Activated gamma-delta T cell treated with Interleukin-2 at 50 U/mL for 16 hours (primary cell): ENCODE data around the gene MYCN.
"Not testable (repeated sequence)": the region's sequence is repeated elsewhere in the genome, so short reads cannot be mapped to it uniquely, and the experiment has no call there.

Source experiments
- DNase-seq: peaks from one replicate; pipeline ENCODE4 v3.0.0-alpha.2; 2020

MYCN gene

DNA sequence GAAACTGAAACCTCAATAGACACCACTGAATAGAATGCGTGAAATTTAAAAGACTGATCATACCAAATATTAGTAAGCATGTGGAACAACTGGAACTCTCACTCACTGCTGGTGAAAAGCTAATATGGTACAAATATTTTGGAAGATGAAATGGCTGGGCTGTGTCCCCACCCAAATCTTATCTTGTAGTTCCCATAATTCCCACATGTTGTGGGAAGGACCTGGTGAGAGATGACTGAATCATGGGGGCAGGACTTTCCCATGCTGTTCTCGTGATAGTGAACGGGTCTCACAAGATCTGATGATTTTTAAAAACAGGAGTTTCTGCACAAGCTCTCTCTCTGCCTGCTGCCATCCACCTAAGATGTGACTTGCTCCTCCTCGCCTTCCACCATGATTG is 32.0 kb upstream of the MYCN start:
- DNase-seq = no peak

DNA sequence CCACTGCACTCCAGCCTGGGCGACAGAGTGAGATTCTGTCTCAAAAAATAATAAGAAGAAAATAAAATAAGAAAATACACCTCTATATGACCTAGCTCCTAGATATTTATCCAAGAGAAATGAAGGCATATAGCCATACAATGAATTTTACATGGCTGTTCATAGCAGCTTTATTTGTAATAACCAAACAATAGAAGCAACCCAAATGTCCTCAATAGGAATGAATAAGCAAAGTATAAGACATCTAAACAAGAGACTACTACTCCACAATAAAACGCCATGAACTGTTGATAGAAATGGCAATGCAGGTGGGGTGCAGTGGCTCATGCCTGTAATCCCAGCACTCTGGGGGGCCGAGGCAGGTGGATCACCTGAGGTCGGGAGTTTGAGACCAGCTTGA is 31.2 kb upstream of the MYCN start:
- DNase-seq = no peak

DNA sequence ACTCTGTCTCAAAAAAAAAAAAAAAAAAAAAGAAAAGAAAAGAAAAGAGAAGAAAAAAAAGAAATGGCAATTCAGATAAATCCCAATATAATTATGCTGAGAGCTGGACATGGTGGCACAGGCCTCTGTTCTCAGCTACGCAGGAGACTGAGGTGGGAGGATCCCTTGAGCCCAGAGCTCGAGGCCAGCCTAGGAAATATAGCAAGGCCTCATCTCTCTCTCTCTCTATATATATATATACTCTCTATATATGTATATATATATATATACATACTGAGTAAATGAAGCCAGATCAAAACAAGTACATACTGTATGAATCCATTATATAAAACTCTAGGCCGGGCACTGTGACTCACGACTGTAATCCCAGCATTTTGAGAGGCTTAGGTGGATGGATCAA is 30.6 kb upstream of the MYCN start:
- DNase-seq = no peak

DNA sequence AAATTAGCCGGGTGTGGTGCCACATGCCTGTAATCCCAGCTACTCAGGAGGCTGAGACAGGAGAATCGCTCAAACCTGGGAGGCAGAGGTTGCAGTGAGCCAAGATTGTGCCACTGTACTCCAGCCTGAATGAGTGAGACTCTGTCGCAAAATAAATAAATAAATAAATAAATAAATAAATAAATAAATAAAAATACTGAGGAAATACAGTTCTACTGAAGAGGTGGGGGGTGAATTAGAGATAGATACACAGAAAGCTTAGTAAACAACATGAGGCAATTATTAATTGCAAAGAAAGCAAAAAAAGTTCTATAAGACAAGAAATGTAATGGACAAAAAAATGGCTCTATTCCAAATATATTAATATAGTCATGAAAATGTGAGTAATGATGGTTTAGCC is 29.1 kb upstream of the MYCN start:
- DNase-seq = not testable (repeated sequence)

DNA sequence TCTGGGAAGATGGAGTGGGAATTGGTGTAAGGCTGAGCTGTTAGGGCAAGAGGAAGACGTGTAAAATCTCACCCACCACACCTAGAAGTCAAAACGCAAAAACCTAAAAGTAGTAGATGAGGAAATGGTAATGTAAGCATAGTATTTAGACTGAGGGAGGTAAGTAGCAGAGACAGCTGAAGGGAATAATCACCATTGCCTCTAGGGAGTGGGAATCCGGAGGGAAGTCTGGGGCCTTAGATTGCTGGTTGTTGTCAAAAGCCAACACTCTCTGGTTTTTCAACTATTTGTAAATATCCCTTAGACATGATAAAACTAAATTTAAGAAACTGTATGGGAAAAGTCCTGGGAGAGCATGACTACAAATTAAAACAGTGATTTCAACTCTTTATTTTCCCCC is 28.7 kb upstream of the MYCN start:
- no peak for DNase-seq

DNA sequence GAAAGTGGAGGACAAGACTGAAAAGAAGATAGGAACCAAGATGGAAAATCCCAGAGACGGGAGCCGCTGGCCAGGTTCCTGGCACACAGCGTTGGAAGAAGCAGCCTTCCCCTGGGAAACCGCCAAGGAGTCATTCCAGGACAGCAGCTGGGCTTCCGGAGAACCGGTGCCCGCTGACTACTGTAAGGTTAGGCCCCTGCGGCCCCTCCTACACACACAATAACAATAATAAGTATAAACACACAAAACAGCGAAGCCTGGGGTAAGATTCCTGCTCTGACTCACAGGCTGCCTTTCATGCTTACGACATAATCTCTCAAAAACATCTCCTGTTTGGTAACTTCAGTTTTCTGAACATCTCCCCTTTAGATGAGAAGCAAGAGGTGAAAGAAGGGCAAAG is 28.1 kb upstream of the MYCN start:
- DNase-seq = no peak

DNA sequence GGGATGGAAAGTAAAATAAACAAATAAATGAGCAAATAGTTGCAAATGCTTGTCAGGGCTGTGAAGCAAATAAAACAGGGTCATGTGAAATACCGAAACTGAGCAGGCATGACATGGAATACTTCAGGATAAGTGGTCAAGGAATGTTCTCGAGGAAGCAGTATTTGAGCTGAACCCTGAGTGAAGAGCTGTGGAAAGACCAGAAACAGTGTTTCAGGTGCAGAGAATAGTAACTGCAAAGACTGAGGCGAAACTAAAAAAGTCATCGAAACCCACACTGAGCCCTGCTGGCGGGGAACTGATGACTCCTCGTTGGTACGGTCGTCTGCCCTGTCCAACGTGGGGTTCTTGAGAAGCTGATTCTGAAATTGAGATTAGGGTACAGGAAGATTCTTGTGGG is 27.2 kb upstream of the MYCN start:
- DNase-seq = no peak

DNA sequence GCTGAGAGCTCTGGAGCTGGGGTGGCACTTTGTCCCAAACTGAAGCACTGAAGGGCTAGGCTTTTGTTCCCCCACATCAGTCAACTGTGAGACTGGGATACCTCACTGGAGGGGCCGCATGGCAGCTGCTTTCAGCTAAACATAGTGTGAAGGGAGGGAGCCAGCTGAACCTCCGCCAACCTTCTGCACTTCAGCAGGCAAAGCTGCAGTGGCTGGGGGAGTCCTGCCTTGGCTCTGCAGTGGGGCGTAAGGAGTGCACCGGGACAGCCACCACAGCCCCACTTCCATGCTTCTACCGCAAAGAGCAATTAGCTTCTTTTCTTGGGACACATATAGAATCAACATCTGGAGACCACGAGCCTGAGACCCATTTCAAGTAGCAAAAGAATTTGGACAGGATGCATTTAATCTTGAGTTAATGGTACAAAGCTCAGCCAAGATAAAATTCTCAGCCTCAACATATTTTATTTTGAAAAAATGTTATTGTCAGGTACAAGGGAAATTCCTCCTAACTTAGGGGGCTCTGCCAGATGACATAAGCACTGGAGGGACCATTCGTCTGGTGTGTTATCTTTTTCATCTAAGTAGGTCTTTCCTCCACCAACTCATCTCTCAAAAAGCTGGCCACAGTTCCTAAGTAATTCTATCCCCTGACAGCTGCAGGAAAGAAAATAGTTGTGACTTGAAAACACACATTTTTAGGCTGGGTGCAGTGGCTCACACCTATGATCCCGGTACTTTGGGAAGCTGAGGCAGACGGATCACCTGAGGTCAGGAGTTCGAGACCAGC is 25.6 kb upstream of the MYCN start:
- no peak for DNase-seq

DNA sequence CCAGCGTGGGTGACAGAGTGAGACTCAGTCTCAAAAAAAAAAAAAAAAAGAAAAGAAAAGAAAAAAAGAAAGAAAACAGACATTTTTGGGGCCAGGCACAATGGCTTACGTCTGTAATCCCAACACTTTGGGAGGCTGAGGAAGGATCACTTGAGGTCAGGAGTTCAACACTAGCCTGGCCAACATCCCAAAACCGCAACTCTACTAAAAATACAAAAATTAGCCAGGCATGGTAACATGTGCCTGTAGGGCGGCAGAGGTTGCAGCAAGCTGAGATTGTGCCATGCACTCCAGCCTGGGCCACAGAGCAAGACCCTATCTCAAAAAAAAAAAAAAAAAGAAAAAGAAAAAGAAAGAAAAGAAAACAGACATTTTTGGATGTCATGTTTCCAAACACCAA is 24.8 kb upstream of the MYCN start:
- DNase-seq = not testable (repeated sequence)

DNA sequence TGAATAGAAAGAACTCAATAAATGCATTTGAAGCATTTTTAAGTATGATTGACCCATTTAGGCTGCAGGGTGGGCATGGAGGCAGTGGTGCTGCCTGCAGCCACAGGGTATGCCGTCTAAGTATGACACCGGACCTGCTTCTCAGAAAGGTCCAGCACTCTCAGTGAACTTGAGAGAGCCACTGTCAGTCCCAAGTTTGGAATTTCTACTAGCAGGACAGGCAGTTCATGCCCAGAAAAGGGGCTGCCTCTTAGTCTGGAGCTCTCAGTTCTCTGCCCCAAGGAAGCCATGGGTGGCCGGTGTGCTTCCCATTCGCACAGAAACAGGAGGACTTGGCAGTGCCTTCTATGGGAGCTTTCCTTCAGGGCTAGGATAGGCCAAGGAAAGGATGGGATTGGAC is 24.0 kb upstream of the MYCN start:
- DNase-seq = no peak

DNA sequence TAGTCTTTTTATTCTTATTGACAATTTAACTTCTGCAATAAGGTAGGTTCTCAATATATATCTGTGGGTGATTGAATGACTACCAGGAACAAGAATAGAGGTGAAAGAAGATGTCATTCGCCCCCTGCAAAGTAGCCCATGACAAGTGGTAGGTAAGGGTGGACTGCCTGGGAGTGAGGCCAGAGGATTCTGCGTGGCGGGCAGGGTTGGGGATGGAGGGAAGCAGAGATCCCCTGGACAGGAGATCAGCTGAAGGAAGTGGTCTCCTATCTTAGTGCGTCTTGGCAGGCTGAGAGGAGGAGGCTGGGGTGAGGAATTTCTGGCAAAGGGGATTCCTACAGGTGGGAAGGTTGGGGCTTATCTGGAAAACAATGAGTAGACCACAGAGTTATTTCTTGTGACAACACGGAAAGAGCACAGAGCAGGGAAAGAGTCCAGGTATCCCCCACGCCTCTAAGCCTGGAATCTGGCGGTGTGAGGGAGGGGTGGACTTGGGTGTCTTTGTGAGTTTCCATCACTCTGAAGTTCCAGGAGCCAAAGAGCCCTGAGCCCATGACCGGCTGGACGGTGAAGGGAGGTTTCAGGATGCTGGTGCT is 21.5 kb upstream of the MYCN start:
- DNase-seq = no peak

DNA sequence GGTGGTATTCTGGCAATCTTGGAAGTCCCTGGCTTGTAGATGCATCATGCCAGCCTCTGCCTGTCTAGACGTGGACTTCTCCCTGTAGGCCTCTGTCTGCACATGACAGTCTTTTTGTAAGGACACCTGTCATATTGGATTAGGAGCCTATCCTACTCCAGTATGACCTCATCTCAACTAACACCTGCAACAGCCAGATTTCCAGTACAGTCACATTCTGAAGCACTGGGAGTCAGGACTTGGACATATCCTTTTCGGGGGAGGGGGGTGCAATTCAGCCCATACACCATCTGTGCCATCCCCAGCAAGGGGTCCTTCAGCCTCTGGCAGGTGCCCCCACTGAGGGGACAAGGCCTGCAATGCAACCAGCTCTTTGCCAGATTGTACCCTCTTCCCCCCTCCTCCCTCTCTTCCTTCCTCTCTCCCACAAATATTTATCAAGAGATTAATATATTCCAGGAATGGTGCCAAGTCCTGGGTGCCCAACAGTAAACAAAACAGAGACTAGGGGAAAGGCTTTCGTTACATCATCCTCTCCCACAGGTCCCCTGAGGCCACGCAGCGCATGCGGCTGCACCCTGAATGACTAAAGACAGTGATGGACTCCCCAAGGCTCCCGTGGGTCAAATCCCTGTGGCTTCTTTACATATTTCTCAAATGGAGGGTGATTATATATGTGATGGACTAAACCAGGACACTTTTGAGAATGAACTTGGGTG is 20.5 kb upstream of the MYCN start:
- no peak for DNase-seq

DNA sequence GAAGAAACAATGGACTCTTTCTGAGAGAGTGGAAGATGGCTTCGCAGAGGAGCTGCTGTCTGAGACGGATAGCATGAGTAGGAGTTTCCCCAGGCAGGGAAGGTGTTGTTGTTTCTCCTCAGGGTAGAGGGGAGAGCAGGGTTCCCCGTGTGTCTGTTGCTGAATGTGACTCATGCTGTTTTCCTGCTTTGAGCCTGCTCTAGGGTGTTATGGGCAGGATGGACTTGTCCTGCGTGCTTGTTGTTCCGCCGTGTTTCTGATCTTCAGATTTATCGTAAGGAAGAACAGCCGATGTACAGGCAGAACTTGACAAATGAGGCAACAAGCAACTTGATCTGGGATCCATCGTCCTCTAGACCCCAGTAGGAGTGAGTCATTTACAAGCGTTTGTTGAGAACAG is 19.7 kb upstream of the MYCN start:
- no peak for DNase-seq

DNA sequence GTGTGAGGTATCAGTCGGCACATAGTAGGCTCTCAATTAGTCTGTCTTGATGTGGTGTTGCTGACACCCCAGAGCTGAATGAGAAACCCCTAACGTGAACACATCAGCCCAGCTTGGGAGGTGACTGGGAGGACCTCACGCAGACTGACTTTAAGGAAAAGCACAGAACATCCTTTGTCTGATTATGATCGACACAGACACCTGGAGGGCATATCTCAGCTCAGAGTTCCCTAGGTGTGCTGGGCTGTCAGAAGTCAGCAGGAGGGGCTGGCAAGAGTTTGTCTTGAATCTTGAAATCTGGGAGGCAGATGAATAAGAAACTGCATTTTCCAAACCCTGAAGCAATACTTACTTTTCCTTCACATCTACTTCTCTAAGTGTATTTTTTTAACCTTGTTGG is 16.8 kb upstream of the MYCN start:
- no peak for DNase-seq

DNA sequence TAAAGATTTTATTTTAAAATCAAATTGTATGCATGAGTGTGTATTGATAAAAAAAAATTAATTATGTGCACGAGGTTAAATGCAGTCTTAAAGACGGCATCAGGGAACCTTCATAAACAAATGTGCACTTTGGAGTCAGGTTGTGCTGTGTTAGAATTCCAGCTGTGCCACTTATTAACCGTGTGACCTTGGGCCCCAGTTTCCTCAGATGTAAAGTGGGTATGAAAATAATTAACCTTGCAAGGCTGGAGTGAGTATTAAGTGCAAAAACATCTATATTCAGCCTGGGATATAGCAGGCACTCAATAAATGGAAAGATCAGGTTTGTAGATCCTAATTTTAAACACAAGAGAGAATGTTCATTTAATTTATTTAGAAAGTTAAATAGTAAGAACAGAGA is 14.5 kb upstream of the MYCN start:
- no peak for DNase-seq

DNA sequence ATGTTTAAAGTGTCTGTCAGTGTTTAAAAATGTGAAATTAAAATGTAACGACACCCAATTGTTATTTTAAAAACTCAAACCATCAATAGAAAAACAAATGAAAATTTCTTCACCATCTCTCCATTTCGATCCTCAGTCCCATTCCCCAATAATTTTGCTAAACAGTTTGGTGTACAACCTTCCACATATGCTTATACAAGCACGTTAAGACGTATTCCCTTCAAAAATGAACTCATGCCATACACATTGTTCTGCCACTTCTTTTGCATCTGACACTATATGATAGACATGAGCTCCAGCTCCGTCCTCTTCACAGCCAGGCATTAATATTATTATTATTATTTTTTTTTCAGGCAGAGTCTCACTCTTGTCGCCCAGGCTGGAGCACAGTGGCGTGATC is 14.1 kb upstream of the MYCN start:
- no peak for DNase-seq

DNA sequence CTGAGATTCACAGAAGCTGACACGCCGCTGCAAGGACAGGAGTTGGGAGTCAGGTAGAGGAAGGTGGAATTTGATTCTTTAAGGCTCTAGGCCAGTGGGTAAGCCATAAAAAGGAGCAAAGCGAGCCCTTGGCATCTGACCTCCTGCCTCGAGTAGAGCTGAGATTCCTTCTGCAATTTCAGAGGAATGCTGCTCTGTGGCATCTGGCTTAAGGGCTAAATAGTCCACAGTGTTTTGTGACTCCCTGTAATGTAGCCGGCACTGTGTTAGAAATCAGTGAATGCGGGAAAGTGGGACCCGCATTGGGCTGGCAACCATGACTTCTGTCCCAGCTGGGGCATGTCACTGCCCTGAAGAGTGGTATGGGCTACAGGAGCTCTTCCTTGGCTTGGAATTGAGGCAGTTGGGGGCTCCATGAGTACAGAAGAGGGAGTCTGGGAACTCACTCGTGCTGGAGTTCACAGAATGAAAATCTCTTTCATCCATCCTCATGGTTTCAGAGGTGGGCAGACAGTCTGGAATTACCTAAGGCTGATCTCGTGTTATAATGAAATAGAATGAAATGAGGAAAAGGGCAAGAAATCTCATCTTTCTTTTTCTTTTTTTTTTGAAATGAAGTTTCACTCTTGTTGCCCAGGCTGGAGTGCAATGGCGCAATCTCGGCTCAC is 12.7 kb upstream of the MYCN start:
- DNase-seq = no peak

DNA sequence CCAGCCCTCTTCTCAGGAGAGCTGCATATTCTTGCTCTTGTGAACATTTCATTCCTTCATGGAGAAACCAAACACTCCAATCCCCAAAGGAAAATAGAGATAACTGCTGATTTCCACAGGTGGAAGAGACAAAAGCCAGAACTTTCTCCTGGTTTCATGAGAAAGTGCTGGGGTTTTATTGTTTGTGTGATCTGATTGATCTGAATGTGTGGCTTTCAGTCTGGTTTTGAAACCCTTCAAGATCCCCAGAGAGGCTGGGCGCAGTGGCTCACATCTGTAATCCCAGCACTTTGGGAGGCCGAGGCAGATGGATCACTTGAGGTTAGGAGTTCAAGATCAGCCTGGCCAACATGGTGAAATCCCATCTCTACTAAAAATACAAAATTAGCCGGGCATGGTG is 11.3 kb upstream of the MYCN start:
- not testable (repeated sequence) for DNase-seq

DNA sequence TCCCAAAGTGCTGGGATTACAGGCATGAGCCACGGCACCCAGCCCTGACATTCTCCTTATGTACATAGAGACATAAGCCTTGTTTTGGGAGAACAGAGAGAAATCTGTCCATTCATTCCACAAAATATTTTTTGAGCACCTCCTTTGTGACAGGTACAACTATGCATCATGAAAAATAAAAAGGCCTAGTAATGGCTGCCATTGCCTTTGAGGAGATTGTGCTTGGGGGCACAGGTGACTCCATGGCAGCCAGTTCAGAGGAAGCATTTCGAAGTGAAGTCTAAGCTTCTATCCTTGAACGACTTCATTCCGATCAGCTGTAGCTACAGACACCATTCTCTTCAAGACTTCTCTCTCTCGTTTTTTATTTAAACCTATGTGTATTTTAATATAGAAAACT is 10.5 kb upstream of the MYCN start:
- no peak for DNase-seq

DNA sequence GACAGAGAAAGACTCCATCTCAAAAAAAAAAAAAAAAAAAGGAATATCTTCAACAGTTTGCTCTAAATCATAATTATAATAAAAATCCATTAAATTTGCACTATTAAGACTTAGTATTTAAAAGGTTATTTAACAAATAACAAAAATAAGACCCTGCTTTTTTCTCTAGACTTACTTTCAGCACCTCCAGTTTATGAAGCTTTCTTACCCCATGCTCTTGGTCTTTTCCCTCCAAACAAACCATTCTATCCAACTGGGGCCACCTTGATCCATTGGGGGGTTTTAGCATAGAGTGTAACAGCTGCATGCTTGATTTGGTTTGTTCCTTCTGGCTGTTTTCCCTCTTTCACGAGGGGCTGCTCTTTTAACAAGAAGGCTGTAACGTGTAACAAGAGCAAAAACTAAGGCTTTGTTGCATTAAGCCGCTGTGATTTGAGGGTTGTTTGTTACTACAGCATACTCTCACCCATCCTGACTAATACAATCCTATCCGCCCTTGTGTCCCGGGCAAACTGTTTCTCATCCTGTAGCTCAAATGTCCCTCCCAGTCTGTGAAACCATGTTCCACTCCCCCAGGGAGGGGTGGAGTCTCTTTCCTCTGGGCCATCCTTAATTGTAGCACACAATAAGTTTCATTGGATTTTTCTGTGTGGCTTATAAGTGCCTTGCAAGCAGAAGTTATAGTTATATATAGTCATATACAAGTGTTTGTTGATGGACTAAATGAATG is 9.6 kb upstream of the MYCN start:
- no peak for DNase-seq

DNA sequence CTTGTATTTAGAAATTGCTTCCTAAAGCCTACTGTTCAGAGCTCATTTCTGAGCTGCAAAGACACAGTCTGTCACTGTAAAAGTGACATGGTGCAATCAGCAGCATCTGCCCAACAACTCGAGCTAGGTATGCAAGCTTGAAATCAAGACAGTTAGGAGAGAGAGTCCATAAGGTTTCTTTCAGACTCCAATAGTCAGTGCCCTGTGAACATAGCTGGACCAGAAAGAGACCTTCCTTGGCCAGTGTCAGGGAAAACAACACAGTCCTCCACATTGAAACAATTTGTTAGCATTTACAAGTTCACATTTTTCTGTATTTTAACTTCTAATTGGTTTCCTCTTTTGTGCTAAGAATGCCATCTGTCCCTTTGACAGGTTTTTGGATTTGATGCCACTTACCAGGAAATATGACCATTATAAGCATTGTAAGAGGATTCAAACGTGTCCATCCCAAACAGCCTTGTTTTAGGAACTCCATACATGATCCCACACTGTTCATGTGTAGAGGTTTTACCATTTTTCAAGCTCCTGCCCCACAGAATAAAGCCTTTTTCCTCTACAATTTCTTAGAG is 8.9 kb upstream of the MYCN start:
- DNase-seq = no peak

DNA sequence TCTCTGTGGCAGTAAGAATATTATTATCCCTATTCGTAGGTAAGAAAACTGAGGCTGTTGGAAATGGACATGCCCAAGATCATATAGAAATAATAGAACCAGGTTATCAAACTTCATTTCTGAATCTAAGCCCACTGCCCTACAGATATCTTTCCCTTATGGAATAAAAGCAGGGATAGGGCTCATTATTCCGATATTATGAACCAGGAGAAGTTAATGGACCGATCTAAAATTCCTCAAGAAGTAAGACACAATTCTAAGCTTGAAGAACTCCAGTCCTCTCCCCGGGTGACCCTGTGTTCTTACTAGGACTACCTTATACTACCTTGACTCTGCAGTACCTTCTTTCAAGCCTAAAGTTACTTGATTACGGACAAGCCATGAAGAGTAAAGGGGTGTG is 8.4 kb upstream of the MYCN start:
- DNase-seq = no peak
